Esophagus muscularis mucosa (tissue), 4 donors: Measurements from ENCODE around the gene NALCN. TPM values are rescaled to one million over a fixed set of nuclear protein-coding genes. Genes with fewer than 3 reads are reported as not detected.

Experiments used
- DNase-seq: peaks from one replicate; pipeline ENCODE4 v3.0.0-alpha.2; 2017; ENCODE audit errors: extremely low spot score
- H3K27ac ChIP-seq, 4 donors: fragments of 200-600 bp; sonication (generic); replicated peaks in 1 of 4; 1 replicate in 3 of 4; 2 replicates in 1 of 4; pipeline ENCODE4 v1.5.1; 2016 to 2019; ENCODE audit warnings: mild to moderate bottlenecking in 1 of 4
- H3K27me3 ChIP-seq, 4 donors: fragments of 200-600 bp; sonication (generic); one replicate each; pipeline versions ENCODE4 v1.5.1 to v1.6.0; 2016 to 2019
- H3K36me3 ChIP-seq, 4 donors: fragments of 200-600 bp; sonication (generic); one replicate each; pipeline ENCODE4 v1.5.1; 2016 to 2019
- H3K4me1 ChIP-seq, 4 donors: fragments of 200-600 bp; sonication (generic); one replicate each; pipeline ENCODE4 v1.5.1; 2016 to 2019
- H3K4me3 ChIP-seq, 4 donors: fragments of 200-600 bp; sonication (generic); 1 replicate in 2 of 4; 2 replicates in 2 of 4; pipeline ENCODE4 v1.5.1; 2016 to 2019; ENCODE audit warnings: mild to moderate bottlenecking in 4 of 4, moderate library complexity in 1 of 4
- H3K9me3 ChIP-seq, 4 donors: fragments of 200-600 bp; sonication (generic); 1 replicate in 3 of 4; 2 replicates in 1 of 4; pipeline ENCODE4 v1.5.1; 2016 to 2019
- EP300 ChIP-seq: sonication (generic); formaldehyde crosslinking; IDR thresholded peaks from one replicate; pipeline ENCODE4 v1.6.1; 2017; ENCODE audit warnings: antibody characterized with exemption
- POLR2A ChIP-seq: fragments of 450-650 bp; IDR thresholded peaks from one replicate; pipeline ENCODE4 v1.6.1; 2017; ENCODE audit warnings: antibody characterized with exemption, moderate library complexity, mild to moderate bottlenecking, low read depth
- POLR2AphosphoS5 ChIP-seq, 2 donors: sonication (generic); formaldehyde crosslinking; IDR thresholded peaks; one replicate each; pipeline ENCODE4 v1.6.1; 2017; ENCODE audit warnings: antibody characterized with exemption in 2 of 2
- WGBS: methylation state at CpG from one replicate; pipeline ENCODE4 v1.1.5; 2018; 5-methylcytosine and 5-hydroxymethylcytosine counted together
- intact Hi-C: fragments of 100-400 bp; cut with DNase I; formaldehyde crosslinking; loops from one replicate; pipeline ENCODE4 v1.15.1; 2023
- total RNA-seq, 4 donors: library from RNA; depleted of rRNA; stranded (reverse); fragments of >200 nt; gene quantifications; one replicate each; pipeline versions ENCODE4 v1.1.0 to v1.2.1, GENCODE V29; 2016
- TF ChIP-seq, protein P1 (sequence below), 3 experiments: fragments of 200-600 bp in 2 of 3; fragments of 450-650 bp in 1 of 3; sonication (generic) in 2 of 3; IDR thresholded peaks; one replicate each; pipeline ENCODE4 v1.5.1; 2017 to 2019; ENCODE audit warnings: antibody characterized with exemption in 3 of 3, mild to moderate bottlenecking in 2 of 3, moderate library complexity in 1 of 3

The NALCN gene
- total RNA-seq, 4 donors from 2014 or later: 0.42 to 0.83 (median 0.54) TPM

DNA sequence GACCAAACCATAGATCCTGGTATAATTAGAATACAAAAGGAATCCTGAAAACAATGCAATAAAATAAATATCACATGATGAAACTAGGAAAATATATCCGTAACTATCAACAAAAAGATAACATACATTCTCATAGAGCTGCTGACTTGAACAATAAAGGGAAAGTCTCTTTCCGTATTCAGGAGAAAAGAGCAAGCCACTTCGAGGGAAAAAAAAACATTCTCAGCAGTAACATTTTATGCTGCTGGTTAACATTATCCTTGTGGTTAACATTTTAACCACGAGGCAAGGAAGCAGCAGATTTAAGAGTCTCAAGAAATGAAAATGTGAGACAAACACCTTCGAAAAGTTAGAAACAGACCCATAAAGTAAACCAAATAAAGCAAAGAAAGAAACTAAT is 25.8 kb downstream of the NALCN start:
- TF ChIP-seq EP300 (no peak), POLR2A (no peak), POLR2AphosphoS5 (IDR thresholded peaks at IDR 0.05) (no peak)
- TF ChIP-seq, protein P1, sequence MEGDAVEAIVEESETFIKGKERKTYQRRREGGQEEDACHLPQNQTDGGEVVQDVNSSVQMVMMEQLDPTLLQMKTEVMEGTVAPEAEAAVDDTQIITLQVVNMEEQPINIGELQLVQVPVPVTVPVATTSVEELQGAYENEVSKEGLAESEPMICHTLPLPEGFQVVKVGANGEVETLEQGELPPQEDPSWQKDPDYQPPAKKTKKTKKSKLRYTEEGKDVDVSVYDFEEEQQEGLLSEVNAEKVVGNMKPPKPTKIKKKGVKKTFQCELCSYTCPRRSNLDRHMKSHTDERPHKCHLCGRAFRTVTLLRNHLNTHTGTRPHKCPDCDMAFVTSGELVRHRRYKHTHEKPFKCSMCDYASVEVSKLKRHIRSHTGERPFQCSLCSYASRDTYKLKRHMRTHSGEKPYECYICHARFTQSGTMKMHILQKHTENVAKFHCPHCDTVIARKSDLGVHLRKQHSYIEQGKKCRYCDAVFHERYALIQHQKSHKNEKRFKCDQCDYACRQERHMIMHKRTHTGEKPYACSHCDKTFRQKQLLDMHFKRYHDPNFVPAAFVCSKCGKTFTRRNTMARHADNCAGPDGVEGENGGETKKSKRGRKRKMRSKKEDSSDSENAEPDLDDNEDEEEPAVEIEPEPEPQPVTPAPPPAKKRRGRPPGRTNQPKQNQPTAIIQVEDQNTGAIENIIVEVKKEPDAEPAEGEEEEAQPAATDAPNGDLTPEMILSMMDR (IDR thresholded peaks at IDR 0.05): no peak
- Histone ChIP-seq H3K36me3 (no peaks in the 10 kb centered on the region), H3K27ac (no peak overlapping the region), H3K9me3 (no peaks in the 10 kb centered on the region), H3K4me3 (no peak overlapping the region), H3K4me1 (no peaks in the 10 kb centered on the region), H3K27me3 (no peaks in the 10 kb centered on the region)
- WGBS: 44% methylated on average over 5 of the region's 5 CpGs
- DNase-seq: no peak
- intact Hi-C loops: no loop called here

DNA sequence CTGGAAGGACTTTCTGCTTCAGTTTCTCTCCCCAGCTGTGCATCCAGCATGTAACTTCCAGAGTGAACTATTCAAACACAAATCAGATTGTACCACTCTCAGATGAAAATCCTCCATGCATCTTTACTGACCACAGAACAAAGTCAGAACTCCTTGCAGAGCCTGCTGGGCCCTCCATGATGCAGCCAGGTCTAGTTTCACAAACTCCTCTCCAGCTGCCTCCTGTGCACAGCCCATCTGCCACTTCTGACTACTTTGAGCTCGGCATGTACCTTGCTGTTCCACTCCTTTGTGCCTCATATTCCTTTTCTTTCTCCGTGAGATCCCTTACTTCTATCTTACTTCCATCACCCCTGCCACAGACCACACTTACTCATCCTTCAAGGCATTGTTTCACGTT is 31.4 kb downstream of the NALCN start:
- intact Hi-C loops: no loop called here
- no peak for DNase-seq
- Histone ChIP-seq H3K36me3 (no peaks in the 10 kb centered on the region), H3K4me3 (no peak overlapping the region), H3K27ac (no peak overlapping the region), H3K9me3 (no peaks in the 10 kb centered on the region), H3K4me1 (no peaks in the 10 kb centered on the region), H3K27me3 (no peaks in the 10 kb centered on the region)
- TF ChIP-seq EP300: no peak
- no peak for TF ChIP-seq POLR2AphosphoS5 (IDR thresholded peaks at IDR 0.05)
- TF ChIP-seq, protein P1 (IDR thresholded peaks at IDR 0.05): no peak
- no peak for TF ChIP-seq POLR2A
- WGBS: 68% methylated on average over 3 of the region's 3 CpGs

- no peak overlapping the region for H3K27ac ChIP-seq
- no peaks in the 10 kb centered on the region for H3K4me1 ChIP-seq
- TF ChIP-seq POLR2A (no peak), EP300 (no peak), POLR2AphosphoS5 (IDR thresholded peaks at IDR 0.05) (no peak)
- TF ChIP-seq, protein P1 (IDR thresholded peaks at IDR 0.05): no peak
- no peaks in the 10 kb centered on the region for H3K9me3 ChIP-seq
- no peak overlapping the region for H3K4me3 ChIP-seq
- no peak for DNase-seq
- H3K27me3 ChIP-seq: no peaks in the 10 kb centered on the region
- intact Hi-C loops: no loop called here
- 55% methylated on average over 2 of the region's 2 CpGs for WGBS
- H3K36me3 ChIP-seq: no peaks in the 10 kb centered on the region
Measured at GRCh38 chr13:101383595-101383994, 32.7 kb downstream of the NALCN start.

GRCh38 chr13:101382701-101383100 is 33.6 kb downstream of the NALCN start:
- no peak overlapping the region for H3K4me3 ChIP-seq
- no peaks in the 10 kb centered on the region for H3K27me3 ChIP-seq
- TF ChIP-seq EP300 (no peak), POLR2A (no peak)
- WGBS: 83% methylated on average over 2 of the region's 2 CpGs
- no peak overlapping the region for H3K27ac ChIP-seq
- intact Hi-C loops: no loop called here
- no peaks in the 10 kb centered on the region for H3K4me1 ChIP-seq
- DNase-seq: no peak
- no peaks in the 10 kb centered on the region for H3K9me3 ChIP-seq
- H3K36me3 ChIP-seq: no peaks in the 10 kb centered on the region

GRCh38 chr13:101382086-101382485 is 34.2 kb downstream of the NALCN start:
- Histone ChIP-seq H3K4me3 (no peak overlapping the region), H3K4me1 (no peaks in the 10 kb centered on the region), H3K36me3 (no peaks in the 10 kb centered on the region), H3K27ac (no peak overlapping the region), H3K9me3 (no peaks in the 10 kb centered on the region), H3K27me3 (no peaks in the 10 kb centered on the region)
- 23% methylated on average over 2 of the region's 2 CpGs for WGBS
- DNase-seq: no peak
- TF ChIP-seq POLR2A (no peak), EP300 (no peak), POLR2AphosphoS5 (IDR thresholded peaks at IDR 0.05) (no peak)
- TF ChIP-seq, protein P1 (IDR thresholded peaks at IDR 0.05): no peak
- intact Hi-C loops: no loop called here
